NCI-H2171 treated with DMSO at 0.1 percent for 48 hours (cell line): ENCODE results near the gene RGPD8.
"Not testable (repeated sequence)": the region's sequence is repeated elsewhere in the genome, so short reads cannot be mapped to it uniquely, and the experiment has no call there.

Source experiments
- DNase-seq: peaks from one replicate; lab custom pipeline; 2025; lab: John Stamatoyannopoulos, UW

RGPD8 gene

DNA sequence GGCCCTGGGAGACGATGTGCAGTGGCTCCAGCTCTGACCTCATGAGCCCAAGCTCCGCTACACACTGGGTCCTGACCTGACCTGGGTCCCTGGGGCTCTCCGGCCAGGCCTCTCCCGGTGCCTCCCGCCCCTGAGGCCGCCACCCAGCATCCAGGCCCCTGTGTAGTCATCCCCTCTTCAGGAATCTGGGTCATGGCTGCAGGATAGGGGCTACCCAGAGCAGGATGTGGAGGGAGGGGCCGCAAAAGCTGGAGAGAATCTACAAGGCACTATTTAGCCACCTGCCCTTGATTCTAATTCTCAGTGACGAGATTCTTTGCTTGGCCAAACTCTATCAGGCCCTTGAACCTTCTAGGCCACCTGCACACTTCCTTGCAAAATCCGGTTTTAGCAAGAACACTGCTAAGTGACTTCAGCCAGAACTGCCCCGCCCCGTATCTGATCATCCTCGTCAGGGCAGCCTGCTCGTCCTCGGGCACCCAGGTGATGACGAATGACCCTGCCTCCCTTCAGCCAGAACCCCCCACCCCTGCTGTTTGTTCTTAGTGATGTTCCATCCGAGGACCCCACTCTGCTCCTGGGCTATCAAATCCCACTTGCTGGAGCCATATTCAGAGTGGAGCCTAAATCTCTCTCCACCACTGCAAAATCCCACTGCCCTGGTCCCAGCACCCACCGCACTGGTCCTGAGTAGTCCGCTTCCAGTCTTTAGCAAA is 2.4 kb upstream of the RGPD8 start:
- not testable (repeated sequence) for DNase-seq

DNA sequence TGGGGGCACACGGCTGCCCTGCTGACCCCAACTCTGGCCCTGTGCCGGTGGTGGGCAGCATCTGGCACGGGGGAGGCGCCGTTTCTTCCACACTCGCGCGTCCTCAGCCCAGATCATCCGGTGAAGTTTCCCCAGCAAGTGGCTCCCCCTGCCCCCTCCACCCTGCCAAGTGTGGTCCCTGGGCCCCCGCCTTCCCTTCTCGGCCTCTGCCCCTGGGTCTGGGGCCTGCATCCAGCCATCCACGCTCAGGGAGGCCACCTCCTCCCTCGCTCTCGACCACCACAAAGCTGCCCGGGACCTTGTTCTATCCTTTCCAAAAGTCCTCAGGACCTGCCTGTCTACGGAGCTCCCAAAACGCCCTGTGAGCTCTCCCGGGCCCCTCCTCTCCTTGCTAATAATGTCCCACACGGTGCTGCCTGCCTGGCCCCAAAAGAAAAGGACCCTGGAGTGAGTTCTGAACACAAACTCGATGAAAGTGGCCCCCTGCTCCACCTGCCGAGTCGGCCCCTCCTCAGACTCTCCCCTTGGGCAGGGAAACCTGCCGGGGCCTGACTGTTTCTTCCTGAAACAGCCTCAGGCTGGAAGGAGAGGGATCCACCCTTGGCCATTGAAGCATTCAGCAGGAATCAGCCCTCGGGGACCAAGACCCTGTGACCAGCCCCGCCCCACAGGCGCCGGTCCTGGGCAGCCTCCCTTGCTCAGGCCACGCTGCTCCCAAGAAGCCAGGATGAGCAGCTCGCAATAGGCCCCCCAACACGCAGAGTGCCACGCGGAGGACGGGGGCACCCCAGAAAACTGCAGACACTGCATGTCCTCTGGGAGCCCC is 1.7 kb upstream of the RGPD8 start:
- DNase-seq = not testable (repeated sequence)

DNA sequence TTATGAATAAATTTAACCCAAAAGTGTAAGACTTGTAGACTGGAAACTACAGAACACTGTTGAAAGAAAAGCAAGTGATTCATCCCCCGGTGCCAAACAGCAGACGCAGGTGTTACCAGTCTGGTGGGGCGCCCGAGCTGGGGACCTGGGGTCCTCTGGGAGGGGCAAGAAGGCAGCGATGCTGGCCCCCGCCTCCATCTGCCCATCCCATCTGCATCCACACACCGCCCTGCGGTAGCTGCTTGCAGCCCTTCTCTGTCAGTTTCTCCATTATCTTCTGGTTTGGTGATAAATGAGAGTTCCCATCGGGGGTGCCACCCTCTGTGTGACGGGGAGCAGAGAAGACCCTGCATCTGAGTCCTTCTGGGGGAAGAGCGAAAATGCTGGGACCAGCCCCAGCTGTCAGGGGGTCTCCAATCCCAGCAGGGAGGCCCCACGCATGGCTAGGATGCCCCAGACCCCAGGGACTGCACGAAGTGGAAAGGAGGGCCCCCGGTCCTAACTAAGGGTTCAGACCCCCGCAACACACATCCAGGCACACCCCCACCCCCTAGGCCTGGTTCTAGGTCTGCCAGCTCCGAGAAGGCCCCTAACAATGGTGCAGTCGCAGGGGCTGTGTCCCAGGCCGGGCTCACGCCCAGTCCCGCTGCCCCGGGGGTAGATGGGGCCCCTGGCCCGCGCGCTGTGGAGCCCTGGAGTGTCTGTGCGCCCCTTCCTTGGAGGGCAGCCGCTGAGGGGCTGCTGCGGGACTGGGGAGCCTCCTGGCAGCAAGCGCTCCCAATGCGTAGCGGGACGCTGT is 686 bp upstream of the RGPD8 start:
- no peak for DNase-seq

DNA sequence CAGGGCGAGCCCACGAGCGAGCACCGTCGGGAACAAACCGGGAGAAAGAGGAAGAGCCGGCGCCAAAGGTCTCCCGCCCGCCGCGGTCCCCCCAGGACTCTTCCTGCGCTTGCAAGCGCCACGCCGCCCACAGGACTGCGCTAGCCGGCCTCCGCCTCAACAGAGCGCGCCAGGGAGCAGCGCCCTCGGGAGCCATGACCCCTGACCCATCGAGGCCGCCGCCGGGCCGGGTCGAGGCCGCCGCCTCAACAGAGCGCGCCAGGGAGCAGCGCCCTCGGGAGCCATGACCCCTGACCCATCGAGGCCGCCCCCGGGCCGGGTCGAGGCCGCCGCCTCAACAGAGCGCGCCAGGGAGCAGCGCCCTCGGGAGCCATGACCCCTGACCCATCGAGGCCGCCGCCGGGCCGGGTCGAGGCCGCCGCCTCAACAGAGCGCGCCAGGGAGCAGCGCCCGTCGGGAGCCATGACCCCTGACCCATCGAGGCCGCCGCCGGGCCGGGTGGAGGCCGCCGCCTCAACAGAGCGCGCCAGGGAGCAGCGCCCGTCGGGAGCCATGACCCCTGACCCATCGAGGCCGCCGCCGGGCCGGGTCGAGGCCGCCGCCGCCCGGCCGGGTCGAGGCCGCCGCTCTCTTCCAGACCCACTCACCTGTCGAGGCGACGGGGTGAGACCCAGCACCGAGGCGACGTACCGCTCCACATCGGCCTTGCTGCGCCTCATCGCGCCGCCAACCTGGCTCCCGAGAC is 538 bp downstream of the RGPD8 start:
- not testable (repeated sequence) for DNase-seq

DNA sequence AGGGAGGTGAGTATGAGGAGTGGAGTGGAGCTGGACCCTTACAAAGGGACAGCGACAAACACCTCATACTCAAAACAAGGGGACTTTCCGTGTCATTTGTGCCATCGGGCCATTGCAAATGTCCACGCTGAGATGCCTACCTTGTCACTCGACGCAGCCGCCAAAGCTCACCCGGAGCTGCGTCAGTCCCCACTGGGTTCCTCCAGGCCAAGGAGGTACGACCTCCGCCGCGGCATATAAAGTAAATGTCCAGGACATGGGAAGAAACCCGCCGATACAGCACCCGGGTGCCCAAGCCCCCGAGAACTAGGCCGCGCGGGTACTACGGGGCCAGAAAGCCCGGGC is 1.1 kb downstream of the RGPD8 start:
- not testable (repeated sequence) for DNase-seq

DNA sequence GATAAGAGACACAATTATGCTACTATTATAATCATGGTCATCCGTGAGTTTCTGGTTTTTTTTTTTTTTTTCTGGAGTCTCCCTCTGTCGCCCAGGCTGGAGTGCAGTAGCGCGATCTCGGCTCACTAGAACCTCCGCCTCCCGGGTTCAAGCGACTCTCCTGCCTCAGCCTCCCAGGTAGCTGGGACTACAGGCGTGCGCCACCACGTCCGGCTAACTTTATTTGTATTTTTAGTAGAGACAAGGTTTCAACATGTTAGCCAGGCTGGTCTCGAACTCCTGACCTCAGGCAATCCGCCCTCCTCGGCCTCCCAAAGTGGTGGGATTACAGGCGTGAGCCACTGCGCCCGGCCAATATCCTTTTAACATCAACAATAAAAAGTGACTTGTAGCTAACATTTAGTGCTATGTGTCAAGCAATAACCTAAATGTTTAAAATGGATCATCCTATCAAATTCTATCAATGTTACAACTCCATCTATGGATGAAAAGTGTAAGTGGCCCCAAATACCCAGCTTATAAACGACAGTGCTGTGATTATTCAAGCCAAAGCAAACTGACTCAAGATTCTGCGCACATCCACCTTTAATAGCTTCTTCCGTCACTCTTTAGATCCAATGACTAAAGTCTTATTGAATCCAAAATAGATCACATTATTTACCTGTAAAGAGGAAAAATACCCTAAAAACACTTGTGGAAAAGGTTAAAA is 1.7 kb downstream of the RGPD8 start:
- not testable (repeated sequence) for DNase-seq

DNA sequence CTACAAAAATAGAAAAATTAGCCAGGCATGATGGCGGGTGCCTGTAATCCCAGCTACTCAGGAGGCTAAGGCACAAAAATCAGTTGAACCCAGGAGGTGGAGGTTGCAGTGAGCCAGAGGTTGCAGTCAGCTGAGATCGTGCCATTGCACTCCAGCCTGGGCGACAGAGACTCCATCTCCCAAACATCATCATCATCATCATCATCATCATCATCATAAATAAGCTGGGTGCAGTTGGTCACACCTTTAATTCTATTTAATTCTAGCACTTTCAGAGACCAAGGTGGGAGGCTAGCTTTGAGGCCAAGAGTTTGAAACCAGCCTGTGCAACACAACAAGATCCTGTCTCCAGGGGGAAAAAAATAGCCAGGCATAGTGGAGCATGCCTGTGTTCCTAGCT is 8.9 kb downstream of the RGPD8 start:
- DNase-seq = not testable (repeated sequence)

DNA sequence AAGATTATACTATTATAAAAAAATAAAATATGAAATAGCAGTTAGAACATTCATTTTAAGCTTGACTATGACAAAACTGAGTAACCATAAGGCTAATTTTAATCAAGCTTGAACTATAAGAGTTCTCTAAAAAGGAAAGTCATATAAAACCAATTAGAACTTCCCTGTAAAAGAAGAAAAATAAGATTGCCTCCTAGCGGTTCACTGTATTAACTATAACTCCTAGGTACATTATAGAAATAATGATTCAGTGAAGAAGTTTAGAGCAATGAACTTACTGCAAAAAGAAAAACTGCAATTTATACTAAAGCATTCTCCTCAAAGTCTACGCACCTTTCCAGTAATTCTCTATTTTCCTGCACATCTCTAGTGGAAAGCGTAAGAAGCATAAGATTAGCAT is 16.6 kb downstream of the RGPD8 start:
- DNase-seq = not testable (repeated sequence)

DNA sequence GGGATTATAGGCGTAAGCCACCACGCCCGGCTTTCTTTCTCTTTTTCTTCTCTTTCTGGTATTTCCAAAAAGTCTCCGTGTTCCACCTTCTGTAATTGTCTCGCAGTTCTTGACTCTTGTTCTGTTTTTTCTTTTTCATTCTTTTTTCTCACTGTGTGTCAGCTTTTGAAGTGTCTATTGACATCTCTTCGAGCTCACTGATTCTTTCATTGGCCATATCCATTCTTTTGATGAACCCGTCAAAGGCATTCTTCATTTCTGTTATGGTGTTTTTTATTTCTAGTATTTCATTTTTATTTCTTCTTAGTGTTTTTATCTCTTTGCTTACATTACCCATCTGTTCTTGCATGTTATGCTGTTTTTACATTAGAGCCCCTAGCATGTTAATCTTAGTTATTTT is 73.4 kb downstream of the RGPD8 start:
- not testable (repeated sequence) for DNase-seq

DNA sequence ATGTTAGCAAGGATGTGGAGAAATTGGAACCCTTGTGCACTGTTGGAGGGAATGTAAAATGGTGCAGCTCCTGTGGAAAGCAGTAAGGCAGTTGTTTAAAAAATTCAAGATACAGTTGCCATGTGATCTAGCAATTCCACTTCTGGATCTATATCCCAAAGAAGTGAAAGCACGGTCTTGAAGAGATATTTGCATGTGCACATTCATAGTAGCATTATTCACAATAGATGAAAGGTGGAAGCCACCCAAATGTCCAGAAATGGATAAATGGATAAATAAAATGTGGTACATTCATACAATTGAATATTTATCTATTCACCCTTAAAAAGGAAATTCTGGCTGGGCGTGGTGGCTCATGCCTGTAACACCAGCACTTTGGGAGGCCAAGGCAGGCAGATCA is 79.1 kb downstream of the RGPD8 start:
- not testable (repeated sequence) for DNase-seq

DNA sequence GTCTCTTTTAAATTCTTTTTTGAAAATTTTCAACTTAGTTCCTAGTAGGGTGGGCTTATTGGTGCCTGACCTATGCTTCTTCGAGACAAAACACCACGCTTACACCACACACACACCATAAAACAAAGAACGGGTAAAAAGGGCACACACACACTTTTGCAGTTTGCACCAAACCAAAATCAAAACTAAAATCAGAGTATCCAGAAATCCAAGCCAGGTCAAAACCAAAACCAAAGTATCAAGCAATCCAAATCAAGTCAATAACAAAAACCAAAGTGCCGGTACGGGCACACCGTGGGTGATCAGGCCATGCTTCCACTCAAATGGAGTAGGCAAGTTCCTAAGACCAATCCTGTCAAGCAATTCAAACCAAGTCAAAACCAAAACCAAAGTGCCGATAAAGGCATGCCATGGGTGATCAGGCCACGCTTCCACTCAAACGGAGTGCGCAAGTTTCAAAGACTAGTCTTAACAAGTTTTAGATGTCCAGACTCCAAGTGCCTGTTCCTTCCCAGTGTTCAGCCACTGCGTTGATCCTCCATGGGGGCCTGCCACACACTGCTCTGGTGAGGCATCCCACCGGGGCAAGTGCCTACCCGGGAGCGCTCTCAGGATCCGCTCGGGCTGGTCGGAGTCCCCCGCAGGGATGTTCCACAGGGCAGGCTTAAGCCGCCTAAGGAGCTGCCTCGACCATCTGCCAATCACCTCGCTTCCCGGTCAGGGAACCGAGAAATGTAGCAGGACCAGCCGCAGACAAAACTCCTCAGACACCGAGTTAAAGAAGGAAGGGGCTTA is 80.4 kb downstream of the RGPD8 start:
- DNase-seq = not testable (repeated sequence)

DNA sequence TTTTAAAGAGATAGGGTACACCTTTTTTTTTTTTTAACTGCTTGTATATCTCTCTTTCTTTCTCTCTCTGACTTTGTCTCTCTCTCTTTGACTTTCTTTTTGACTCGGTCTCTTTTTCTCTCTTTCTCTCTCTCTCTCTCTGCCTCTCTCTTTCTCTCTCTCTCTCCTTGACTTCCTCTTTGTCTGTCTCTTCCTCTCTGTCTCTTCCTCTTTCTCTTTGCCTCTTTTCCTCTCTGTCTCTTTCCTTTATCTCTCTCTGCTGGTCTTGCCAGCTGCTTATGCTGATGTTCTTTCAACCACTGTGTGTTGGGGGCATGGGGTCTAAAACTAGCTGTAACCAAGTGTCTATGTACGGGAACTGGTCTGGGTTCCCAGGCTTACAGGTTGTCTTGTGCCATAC is 81.2 kb downstream of the RGPD8 start:
- not testable (repeated sequence) for DNase-seq

DNA sequence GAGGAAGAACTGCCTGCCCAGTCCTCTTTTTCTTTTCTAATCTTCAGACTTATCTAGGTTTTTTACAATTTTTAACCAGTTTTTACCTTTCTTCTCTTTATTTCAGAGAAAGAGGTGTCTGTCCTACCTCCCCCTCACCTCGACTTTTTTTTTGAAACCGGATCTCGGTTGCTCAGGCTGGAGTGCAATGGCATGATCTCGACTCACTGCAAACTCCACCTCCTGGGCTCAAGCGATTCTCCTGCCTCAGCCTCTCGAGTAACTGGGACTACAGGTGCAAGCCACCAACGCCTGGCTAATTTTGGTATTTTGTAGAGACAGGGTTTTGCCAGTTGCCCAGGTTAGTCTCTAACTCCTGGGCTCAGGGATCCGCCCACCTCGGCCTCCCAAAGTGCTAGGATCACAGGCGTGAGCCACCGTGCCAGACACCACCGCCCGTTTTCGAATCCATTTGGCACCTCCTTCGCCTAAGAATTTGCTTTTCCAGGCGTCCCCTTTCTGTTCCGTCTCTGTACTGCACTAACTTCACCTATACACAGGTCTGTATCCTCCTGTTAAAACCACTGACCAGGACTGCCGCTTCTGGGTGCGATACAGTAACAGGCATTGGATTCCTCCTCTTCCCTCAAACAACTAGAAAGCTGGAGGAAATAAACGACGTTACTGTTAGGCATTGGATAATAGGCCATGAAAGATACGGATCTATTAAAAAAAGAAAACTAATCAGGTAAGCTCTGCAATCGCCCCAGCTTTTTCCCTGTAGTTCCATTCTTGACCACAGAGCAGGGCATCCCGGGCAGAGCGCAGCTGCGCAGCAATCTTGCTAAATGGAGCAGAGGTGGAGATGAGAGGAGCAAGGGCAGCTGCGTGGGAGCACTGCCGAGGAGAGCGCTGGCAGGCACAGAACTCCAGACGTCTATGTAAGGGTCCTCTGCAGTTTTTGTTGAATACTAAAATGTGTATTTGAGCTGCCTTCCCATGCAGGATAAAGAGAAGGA is 88.1 kb downstream of the RGPD8 start:
- no peak for DNase-seq

DNA sequence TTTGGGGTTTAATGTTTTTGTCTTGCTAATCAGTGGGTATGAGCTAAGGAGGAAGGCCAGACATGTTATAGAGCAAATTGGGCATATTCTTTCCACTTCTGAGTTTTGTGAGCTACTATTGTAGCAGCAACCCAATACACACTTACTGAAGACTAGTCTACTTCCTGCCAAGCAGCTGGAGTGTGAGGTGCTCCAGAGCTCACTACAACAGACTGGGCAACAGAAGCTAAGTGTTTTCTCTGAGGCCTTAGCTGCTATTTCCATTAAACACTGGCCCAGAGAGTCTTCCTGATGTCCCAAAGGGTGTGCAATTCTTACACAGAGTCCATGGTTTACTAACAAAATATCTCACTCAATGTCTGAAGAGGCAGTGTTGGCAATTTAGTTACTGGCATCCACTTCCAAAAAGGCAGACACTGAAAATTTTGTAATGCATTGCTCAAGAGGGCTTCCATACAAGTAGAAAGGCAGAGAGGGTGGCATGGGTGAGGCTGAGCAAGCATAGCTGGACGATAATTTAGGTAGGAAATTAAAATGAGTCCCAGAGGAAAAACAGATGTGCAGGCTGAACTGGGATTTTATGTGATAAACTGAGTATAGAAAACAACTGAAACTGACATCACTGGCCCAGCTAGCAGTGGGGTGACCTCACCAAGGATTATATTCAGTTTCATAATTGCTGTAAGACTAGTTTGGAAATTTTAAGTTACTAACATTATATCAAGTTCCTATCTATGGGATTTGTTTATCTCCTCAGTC is 89.4 kb downstream of the RGPD8 start:
- DNase-seq = no peak

DNA sequence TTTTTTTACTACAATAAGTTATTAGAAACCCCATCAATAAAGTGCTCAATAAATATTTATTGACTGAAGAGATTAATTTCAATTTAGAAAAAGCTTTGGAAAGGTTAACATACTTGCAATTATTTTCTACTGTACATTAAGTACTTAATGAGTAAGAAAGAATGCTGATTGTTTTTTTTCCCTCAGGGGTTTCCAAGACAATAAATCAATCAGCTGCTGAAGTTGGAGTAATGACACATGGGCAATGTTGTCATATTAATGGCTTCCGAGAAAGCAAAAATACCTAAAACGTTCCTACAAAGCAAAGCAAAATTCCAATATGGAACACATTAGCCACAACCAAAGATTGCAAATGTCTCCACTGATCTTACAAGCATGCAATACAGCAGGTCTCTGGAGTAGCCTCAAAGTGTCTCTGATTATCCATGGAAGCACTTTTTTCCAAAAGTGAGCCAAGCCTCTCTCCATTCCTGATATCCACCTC is 91.3 kb downstream of the RGPD8 start:
- no peak for DNase-seq

DNA sequence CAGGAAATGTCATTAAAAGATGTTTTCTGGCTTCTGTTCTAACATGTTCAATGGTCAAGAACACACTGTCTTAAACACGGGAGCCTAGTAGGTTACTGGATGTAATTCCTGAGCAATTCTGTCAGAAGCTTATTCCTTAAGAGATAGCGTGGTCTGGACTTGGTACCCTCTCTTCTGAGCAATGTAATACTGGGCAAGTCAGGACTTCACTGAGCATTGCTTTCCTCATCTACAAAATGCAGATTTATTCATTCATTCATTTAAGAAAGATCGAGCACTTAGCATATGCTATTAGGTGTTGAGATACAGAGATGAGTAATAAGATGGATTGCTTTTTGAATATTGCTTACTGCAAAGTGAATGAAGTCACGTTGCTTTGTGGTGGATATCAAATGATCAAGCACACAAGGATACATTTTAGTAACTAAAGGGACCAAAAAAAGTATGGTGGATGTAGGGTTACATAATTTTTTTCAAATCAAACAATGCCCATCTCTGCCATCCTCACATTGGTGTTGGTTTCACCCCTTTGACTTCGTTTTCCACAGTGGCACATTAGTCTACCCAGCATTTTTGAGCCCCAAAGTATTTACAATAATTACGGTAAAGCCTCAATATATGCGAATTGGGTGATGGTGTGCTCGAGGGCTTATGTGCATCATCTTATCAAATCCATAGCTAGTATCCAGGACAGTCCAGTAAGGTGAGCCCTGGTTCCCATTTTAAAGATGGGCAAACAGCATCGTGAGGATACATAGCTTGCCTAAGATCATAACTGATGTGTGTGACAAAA is 92.8 kb downstream of the RGPD8 start:
- no peak for DNase-seq

DNA sequence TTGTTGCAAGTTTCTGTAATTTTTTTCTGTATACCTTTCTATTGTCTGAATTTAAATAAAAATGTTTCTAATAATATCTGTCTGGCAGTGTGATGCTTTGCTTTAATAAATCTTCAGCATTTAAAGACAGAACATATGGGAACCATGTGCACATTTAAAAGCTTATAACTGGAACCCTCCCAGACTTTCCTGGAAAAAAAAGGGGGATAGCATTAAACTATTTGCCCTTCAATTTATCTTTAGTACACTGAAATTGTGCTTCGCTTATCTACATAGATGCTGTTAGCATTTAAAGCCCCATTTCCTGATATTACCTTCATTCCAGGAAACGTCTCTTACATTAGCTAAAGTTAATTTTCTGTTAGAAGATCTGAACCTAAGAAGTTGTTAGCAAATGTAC is 93.5 kb downstream of the RGPD8 start:
- DNase-seq = no peak
